Activated CD8-positive, alpha-beta memory T cell treated with anti-CD3 and anti-CD28 coated beads, Interleukin-2, amount 50 U/mL, for 1 hour (primary cell): ENCODE data around the gene DHRS3.

Source experiments
- DNase-seq: peaks from one replicate; pipeline ENCODE4 v3.0.0-alpha.2; 2020; ENCODE audit errors: extremely low read depth

Gene DHRS3

GRCh38 chr1:12553963-12554362, 64.0 kb downstream of the DHRS3 start:
- no peak for DNase-seq

GRCh38 chr1:12552951-12553921, 64.8 kb downstream of the DHRS3 start:
- no peak for DNase-seq

GRCh38 chr1:12552111-12552888, 65.7 kb downstream of the DHRS3 start:
- DNase-seq, result no peak

GRCh38 chr1:12551584-12551983, 66.4 kb downstream of the DHRS3 start:
- no peak for DNase-seq

- DNase-seq, result no peak
Measured at GRCh38 chr1:12549460-12550349, 68.3 kb downstream of the DHRS3 start.

- no peak for DNase-seq
Measured at GRCh38 chr1:12548973-12549459, 69.0 kb downstream of the DHRS3 start.

- no peak for DNase-seq
Measured at GRCh38 chr1:12548279-12548972, 69.6 kb downstream of the DHRS3 start.

- no peak for DNase-seq
Measured at GRCh38 chr1:12547586-12548225, 70.3 kb downstream of the DHRS3 start.

GRCh38 chr1:12546771-12547585, 71.0 kb downstream of the DHRS3 start:
- no peak for DNase-seq

GRCh38 chr1:12544992-12545391, 73.0 kb downstream of the DHRS3 start:
- no peak for DNase-seq

GRCh38 chr1:12544357-12544756, 73.7 kb downstream of the DHRS3 start:
- DNase-seq, result no peak

GRCh38 chr1:12543740-12544154, 74.3 kb downstream of the DHRS3 start:
- no peak for DNase-seq

- DNase-seq, result no peak
Measured at GRCh38 chr1:12542616-12543592, 75.1 kb downstream of the DHRS3 start.

GRCh38 chr1:12542138-12542465, 75.9 kb downstream of the DHRS3 start:
- no peak for DNase-seq

- DNase-seq, result no peak
Measured at GRCh38 chr1:12541274-12542137, 76.5 kb downstream of the DHRS3 start.

GRCh38 chr1:12540580-12541273, 77.3 kb downstream of the DHRS3 start:
- DNase-seq, result no peak
